PC-3 (cell line): ENCODE measurements around the gene ARHGAP12.

ENCODE experiments used
- EZH2 ChIP-seq: fragments of 300-600 bp; sonication (generic); IDR thresholded peaks from one replicate; pipeline ENCODE4 v1.6.1; 2017; ENCODE audit warnings: antibody characterized with exemption, mild to moderate bottlenecking, low read length; ENCODE audit not compliant: unreplicated experiment
- TF ChIP-seq, protein P1 (sequence below): fragments of 300-600 bp; sonication (generic); conservative IDR thresholded peaks from 2 replicates; pipeline ENCODE4 v1.5.1; 2017; ENCODE audit warnings: antibody characterized with exemption, low read depth, mild to moderate bottlenecking, low read length

DNA sequence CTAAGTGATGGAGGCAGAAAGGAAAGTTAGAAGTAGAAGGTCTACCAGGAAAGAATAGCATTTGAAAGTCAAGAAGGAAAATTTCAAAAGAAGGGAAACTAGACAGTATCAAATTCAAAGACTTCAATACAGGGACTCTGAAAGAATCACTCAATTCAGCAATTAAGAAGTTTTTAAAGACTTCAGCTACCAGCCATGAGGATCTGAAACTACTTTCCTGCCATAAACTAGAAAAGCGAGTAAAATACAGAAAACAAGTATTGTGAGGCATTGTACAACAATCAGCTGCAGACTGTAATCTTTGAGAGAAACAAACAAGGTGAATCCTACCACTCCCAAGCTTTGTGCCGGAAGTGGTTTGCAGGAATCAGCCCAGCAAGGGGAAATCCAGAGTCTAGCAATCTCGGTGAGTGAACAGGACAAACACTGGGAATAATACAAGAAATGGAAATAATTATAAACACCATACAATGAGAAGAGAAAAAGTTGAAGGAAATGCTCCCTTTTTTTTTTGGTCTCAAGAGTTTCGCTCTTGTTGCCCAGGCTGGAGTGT lies 62.4 kb downstream of the ARHGAP12 start:
- TF ChIP-seq, protein P1, sequence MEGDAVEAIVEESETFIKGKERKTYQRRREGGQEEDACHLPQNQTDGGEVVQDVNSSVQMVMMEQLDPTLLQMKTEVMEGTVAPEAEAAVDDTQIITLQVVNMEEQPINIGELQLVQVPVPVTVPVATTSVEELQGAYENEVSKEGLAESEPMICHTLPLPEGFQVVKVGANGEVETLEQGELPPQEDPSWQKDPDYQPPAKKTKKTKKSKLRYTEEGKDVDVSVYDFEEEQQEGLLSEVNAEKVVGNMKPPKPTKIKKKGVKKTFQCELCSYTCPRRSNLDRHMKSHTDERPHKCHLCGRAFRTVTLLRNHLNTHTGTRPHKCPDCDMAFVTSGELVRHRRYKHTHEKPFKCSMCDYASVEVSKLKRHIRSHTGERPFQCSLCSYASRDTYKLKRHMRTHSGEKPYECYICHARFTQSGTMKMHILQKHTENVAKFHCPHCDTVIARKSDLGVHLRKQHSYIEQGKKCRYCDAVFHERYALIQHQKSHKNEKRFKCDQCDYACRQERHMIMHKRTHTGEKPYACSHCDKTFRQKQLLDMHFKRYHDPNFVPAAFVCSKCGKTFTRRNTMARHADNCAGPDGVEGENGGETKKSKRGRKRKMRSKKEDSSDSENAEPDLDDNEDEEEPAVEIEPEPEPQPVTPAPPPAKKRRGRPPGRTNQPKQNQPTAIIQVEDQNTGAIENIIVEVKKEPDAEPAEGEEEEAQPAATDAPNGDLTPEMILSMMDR: no peak
- no peak for TF ChIP-seq EZH2
